ENCODE results near the gene PAM.

Gene PAM

DNA sequence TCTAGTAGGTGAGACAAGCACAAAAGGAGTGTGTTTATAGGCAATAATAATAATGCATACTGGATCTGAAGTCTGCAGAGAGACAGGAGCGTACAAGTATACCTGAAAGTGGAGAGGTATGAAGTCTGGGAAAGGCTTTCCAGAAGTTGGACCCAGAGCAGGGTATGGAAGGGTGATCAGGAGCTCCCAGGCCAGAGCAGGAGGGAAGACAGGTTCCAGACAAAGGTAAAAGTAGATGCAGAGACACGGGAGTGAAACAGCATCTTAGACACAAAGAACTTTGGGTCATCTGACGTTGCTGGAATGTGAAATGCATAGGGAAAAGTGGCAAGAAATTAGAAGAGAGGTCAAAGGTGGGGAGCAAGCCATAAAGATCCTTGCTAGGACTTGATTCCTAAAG lies 175.1 kb downstream of the PAM start:
- no peak overlapping the region for H3K27ac Mint-ChIP-seq
- no peaks in the 10 kb centered on the region for H3K27me3 Mint-ChIP-seq
- H3K9me3 Mint-ChIP-seq = no peaks in the 10 kb centered on the region
- intact Hi-C loops (cut with micrococcal nuclease) = no loop called here
- H3K4me1 Mint-ChIP-seq (ENCODE audit: low read depth) = no peaks in the 10 kb centered on the region
- no peaks in the 10 kb centered on the region for H3K36me3 Mint-ChIP-seq (ENCODE audit: low read depth)
- H3K4me3 Mint-ChIP-seq = no peak overlapping the region

DNA sequence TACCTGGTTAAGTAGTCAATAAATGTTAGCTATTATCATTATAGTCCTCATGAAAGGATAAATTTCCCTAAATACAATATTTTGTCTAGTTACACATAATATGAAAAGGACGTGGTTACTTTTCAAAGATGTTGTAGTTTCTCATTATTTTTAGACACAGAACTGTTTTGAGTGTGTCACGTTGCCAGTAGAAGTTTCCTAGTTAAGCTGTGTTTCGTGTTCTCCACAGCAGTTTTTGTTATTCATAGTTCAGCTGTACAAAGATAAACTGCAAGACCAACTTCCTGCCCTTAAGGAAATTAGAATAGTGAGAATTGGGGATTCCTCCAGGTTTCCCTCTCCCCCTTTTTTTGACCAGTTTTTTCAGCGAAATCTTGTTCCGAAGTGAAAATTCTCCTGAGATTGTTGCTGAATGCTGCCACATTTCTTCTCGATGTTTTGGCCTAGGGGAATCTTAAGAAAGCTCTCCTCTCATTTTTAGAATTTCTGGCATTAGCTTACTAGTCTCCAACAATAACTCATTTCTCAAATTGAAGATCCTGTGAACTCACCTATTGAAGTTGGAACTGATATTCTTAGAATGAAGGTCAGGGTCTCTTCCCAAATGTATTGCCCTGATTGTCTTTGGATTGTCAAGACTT lies 176.1 kb downstream of the PAM start:
- intact Hi-C loops (cut with micrococcal nuclease) = no loop called here
- Mint-ChIP-seq H3K4me3 (no peak overlapping the region), H3K4me1 (ENCODE audit: low read depth) (no peaks in the 10 kb centered on the region), H3K27me3 (no peaks in the 10 kb centered on the region), H3K9me3 (no peaks in the 10 kb centered on the region), H3K36me3 (ENCODE audit: low read depth) (no peaks in the 10 kb centered on the region), H3K27ac (no peak overlapping the region)

DNA sequence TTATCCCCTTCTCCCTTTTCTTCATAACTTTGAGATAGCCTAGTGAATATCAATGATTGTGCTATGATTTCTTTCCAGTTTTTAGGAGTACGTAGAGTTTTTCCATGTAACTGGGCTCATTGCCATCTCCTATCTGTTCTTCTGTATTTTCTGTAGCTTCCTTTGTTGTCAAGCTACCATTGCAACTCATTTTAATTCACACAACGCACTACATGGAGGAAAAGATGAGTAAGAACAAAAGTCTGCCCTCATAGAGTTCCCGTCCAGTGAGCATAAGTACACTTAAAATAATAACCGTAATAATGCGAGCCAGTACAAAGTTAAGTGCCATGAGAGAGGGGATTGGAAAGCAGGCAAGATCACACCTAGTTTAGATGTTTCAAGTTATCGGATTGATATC lies 177.7 kb downstream of the PAM start:
- H3K9me3 Mint-ChIP-seq = no peaks in the 10 kb centered on the region
- no peak overlapping the region for H3K27ac Mint-ChIP-seq
- no peaks in the 10 kb centered on the region for H3K36me3 Mint-ChIP-seq (ENCODE audit: low read depth)
- H3K4me3 Mint-ChIP-seq = no peak overlapping the region
- H3K4me1 Mint-ChIP-seq (ENCODE audit: low read depth) = no peaks in the 10 kb centered on the region
- H3K27me3 Mint-ChIP-seq = no peaks in the 10 kb centered on the region
- intact Hi-C loops (cut with micrococcal nuclease) = no loop called here

DNA sequence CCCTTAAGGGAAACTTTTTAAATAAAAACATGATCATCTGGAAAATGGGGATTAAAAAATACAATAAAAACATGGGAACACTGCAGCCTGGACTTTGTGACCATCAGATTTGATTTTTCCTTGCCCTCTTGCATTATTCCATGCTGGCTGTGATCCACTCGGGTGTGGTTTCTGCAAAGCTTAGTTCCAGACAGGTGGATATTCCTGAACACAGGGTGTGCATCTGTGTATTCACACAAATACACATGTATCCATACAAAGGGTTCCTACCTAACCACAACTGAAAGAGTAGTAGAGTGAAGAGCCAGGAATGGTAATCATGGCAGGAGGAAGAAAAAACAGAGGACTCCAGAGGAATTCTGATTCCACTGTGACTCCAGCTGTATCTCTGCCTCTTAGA lies 178.2 kb downstream of the PAM start:
- Mint-ChIP-seq H3K4me3 (no peak overlapping the region), H3K36me3 (ENCODE audit: low read depth) (no peaks in the 10 kb centered on the region), H3K27ac (no peak overlapping the region), H3K9me3 (no peaks in the 10 kb centered on the region), H3K4me1 (ENCODE audit: low read depth) (no peaks in the 10 kb centered on the region), H3K27me3 (no peaks in the 10 kb centered on the region)
- intact Hi-C loops (cut with micrococcal nuclease) = no loop called here

DNA sequence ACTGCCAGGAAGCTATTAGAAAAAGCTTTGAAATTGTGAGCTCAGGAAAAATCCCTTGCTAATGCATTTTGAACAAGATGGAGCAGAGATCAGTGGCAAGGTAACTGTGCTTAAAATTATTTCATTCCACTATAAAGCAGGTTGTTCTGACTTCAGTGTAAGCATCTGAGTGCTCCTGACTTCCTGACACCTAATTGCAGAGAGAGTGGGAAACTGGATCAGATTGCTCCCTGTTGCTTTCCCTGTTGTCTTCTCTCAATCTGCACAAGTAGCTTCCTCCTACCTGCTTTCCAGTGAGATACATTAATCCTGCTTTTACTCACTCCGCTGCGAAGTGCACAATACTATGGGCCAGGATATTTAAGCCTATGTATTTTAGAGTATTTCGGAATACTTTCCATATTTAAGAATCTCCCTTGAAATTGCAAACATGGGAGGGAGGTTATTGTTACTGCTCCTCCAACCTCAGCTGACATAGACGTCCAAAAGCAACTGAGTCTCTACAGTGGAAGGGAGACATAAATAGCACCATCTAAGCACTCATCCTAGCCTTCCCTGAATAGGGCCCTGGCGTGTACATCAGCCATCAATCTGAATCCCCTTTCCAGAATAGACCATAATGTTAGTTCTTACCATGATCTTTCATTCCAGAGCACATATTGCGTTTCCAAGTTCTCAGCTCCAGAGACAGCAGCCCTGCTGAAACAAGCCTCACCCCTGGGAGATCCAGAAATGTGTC lies 178.8 kb downstream of the PAM start:
- intact Hi-C loops (cut with micrococcal nuclease) = no loop called here
- Mint-ChIP-seq H3K4me1 (ENCODE audit: low read depth) (no peaks in the 10 kb centered on the region), H3K9me3 (no peaks in the 10 kb centered on the region), H3K27me3 (no peaks in the 10 kb centered on the region), H3K27ac (no peak overlapping the region), H3K4me3 (no peak overlapping the region), H3K36me3 (ENCODE audit: low read depth) (no peaks in the 10 kb centered on the region)

DNA sequence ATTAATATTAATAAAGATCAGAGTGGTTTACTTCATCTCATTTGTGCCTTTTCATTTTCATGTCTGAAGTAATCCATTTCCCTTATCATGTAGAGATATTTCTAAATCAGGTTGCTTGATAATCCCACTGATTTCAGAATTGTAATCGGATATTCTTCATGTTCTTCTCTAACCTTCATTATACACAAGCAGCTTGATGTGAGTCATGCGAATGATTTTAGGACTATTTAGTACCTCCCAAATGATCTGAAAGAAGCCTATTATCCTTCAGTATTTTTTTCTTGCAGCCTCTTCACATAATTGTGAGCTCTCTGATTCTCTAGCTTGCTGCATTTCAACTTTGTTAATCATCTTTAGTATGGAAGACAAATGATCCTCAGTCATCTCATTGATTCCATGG lies 182.8 kb downstream of the PAM start:
- no peaks in the 10 kb centered on the region for H3K9me3 Mint-ChIP-seq
- no peaks in the 10 kb centered on the region for H3K27me3 Mint-ChIP-seq
- no peak overlapping the region for H3K4me3 Mint-ChIP-seq
- no peaks in the 10 kb centered on the region for H3K4me1 Mint-ChIP-seq (ENCODE audit: low read depth)
- intact Hi-C loops (cut with micrococcal nuclease) = no loop called here
- H3K36me3 Mint-ChIP-seq (ENCODE audit: low read depth) = no peaks in the 10 kb centered on the region
- no peak overlapping the region for H3K27ac Mint-ChIP-seq

DNA sequence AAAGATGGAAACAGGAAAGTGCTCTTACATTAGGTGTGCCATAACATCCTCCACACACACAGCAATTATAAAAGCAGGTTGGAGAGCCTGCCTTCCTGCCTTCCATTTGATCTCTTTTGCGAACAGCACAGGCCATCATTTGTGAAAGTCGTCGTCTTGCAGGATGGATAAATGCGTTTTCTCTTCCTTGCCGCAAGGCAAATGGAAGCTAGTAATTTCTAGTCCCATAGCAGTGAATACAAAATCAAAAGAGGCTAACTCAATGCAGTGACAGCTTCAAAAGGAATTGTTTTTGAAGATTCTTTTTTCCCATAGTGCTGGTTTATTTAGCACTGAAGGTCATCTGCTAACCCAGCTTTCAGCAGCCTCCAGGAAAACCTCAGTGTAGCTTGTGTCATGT lies 186.0 kb downstream of the PAM start:
- H3K27me3 Mint-ChIP-seq = no peaks in the 10 kb centered on the region
- H3K36me3 Mint-ChIP-seq (ENCODE audit: low read depth) = no peaks in the 10 kb centered on the region
- H3K4me1 Mint-ChIP-seq (ENCODE audit: low read depth) = no peaks in the 10 kb centered on the region
- no peak overlapping the region for H3K27ac Mint-ChIP-seq
- intact Hi-C loops (cut with micrococcal nuclease) = no loop called here
- no peak overlapping the region for H3K4me3 Mint-ChIP-seq
- no peaks in the 10 kb centered on the region for H3K9me3 Mint-ChIP-seq

DNA sequence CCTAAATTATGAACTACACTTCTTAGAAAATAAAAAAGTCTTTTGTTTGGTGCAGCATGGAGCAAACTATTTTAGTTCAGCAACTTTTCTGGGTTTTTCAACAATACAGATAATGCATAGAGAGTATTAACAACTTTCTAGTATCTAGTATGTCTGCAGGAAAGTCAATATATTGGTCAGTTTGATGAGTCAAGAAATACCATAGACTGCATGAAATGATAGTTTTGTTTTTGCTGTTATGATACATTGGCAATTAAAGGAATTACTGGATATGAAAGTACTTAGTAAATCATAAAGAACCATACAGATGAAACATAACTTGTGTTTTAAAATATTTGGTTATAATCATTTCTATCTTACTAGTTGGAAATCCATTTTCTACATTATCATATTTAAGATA lies 191.3 kb downstream of the PAM start:
- no peak overlapping the region for H3K27ac Mint-ChIP-seq

DNA sequence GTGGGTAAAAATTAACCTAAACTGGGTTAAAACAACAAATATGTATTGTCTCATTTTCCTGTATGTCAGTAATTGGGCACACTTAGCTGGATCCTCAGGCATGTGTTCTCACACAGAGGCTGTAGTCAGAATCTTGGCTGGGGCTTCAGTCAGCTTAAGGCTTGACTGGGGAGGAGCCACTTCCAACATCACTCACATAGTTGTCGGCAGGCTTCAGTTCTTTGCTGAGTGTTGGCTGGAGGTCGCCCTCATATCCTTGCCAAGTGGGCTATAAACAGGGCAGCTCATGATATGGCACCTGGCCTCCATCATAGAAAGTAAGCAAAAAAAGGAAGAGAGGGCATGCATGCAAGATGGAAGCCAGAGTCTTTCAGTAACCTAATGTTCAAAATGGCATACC lies 191.9 kb downstream of the PAM start:
- intact Hi-C loops (cut with micrococcal nuclease) = no loop called here
- H3K27me3 Mint-ChIP-seq = no peaks in the 10 kb centered on the region
- no peak overlapping the region for H3K4me3 Mint-ChIP-seq
- H3K27ac Mint-ChIP-seq = no peak overlapping the region
- no peaks in the 10 kb centered on the region for H3K36me3 Mint-ChIP-seq (ENCODE audit: low read depth)
- H3K4me1 Mint-ChIP-seq (ENCODE audit: low read depth) = no peaks in the 10 kb centered on the region
- H3K9me3 Mint-ChIP-seq = no peaks in the 10 kb centered on the region

More for the DNA sequence above, 191.3 kb downstream of the PAM start:
- intact Hi-C loops (cut with micrococcal nuclease) = no loop called here
- H3K9me3 Mint-ChIP-seq = no peaks in the 10 kb centered on the region
- H3K4me3 Mint-ChIP-seq = no peak overlapping the region
- no peaks in the 10 kb centered on the region for H3K36me3 Mint-ChIP-seq (ENCODE audit: low read depth)
- H3K27me3 Mint-ChIP-seq = no peaks in the 10 kb centered on the region
- H3K4me1 Mint-ChIP-seq (ENCODE audit: low read depth) = no peaks in the 10 kb centered on the region

DNA sequence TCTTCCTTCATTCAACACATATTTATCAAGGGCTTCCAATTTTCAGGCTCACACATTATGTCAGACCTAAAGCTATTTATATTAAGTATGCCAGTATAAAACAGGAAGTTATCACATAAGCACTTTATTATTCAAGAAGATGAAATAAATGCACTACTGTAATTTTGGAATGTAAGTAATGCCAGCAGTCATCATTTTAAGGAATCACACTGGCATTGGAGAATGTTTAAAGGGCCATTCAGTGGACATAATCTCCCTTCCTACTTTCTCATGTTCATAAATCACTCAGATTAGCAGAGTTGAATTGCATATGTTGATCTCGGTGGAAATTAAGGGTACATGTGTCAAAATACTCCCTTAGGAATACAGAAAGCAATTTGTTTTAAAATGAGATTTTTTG lies 200.4 kb downstream of the PAM start:
- intact Hi-C loops (cut with micrococcal nuclease) = no loop called here
- Mint-ChIP-seq H3K4me3 (no peak overlapping the region), H3K27ac (no peak overlapping the region), H3K36me3 (ENCODE audit: low read depth) (no peaks in the 10 kb centered on the region), H3K27me3 (no peaks in the 10 kb centered on the region), H3K4me1 (ENCODE audit: low read depth) (no peaks in the 10 kb centered on the region), H3K9me3 (no peaks in the 10 kb centered on the region)

DNA sequence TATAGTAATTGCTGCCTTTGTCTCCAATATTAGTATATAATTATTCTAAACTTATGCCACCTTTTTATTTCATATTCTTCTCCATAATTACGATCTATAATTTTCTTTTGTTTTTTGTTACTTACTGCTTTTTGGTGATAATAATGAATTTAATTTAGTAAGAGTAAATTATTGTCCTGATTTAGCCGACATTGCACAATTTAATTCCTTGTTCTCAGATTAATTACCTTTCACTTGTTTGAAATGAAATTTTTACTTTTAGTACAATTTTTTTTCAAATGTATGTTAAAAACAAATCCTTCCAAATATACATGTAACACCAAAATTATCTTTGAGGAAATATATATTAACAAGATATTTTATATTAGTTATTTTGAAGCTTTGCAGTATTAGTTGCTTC lies 201.5 kb downstream of the PAM start:
- Mint-ChIP-seq H3K36me3 (ENCODE audit: low read depth) (no peaks in the 10 kb centered on the region), H3K4me3 (no peak overlapping the region), H3K27ac (no peak overlapping the region), H3K4me1 (ENCODE audit: low read depth) (no peaks in the 10 kb centered on the region), H3K9me3 (no peaks in the 10 kb centered on the region), H3K27me3 (no peaks in the 10 kb centered on the region)
- intact Hi-C loops (cut with micrococcal nuclease) = no loop called here

DNA sequence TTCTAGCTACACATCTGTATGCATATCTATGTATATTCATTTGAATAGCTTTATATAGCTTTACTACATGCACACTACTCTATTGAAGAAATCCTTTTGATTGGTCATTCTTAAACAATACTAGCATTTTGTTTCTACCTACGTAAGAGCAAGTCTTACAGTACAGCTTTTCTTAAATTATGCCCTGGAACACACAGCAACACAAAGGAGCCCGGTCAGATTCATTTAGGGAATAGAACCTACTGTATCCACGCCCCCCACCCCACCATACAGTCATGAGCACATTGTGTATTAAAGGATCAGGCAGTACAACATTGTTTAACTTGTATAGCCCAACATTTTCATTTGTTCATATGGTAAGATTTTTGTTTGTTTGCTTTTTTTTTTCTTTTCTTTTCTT lies 202.0 kb downstream of the PAM start:
- no peaks in the 10 kb centered on the region for H3K36me3 Mint-ChIP-seq (ENCODE audit: low read depth)
- intact Hi-C loops (cut with micrococcal nuclease) = no loop called here
- no peak overlapping the region for H3K4me3 Mint-ChIP-seq
- no peaks in the 10 kb centered on the region for H3K27me3 Mint-ChIP-seq
- no peaks in the 10 kb centered on the region for H3K4me1 Mint-ChIP-seq (ENCODE audit: low read depth)
- no peaks in the 10 kb centered on the region for H3K9me3 Mint-ChIP-seq
- no peak overlapping the region for H3K27ac Mint-ChIP-seq

DNA sequence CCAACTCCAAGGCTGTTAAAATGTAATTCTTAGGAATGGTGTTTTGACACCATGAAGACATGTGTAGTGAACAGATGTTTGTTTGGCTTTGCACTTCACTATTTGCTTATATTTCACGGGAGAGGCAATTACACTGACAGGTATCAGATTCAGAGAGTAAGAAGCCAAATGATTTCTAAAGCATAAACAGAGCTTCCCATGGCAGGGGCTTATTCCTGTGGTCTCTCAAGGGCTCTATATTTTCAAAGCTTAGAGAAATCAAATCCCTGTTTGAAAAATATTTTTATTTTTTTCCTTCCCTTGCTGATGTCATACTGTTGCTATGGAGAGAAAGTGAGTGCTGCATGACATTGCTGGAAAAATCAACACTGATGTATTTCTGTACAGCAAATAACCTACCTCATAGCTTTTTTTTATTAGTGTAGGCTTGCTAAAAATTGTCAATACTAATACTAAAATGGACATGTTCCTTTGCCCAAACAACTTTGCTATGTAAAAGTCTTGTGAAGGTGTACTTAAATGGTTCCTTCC lies 203.4 kb downstream of the PAM start:
- H3K27me3 Mint-ChIP-seq = no peaks in the 10 kb centered on the region
- H3K4me1 Mint-ChIP-seq (ENCODE audit: low read depth) = no peaks in the 10 kb centered on the region
- intact Hi-C loops (cut with micrococcal nuclease) = no loop called here

DNA sequence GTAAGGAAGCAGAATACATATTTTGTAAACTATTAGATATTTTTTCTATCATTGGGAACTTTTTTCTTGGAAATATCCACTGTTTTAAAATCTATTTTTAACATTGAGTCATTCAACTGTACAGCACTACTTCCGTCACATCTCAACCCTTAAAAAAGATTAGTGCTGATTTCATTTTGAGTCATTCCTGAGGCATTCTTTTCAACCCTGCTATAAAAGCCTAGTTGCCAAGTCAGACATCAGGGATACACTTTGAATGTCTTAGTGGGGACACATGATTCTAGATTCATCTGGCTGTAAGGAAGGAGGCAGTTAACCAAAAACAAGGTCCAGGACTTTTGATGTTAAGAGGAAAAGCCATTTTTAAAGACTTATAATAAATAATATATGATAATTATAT lies 203.9 kb downstream of the PAM start:
- no peak overlapping the region for H3K27ac Mint-ChIP-seq
- intact Hi-C loops (cut with micrococcal nuclease) = no loop called here
- no peaks in the 10 kb centered on the region for H3K9me3 Mint-ChIP-seq
- H3K4me1 Mint-ChIP-seq (ENCODE audit: low read depth) = no peaks in the 10 kb centered on the region
- no peak overlapping the region for H3K4me3 Mint-ChIP-seq
- no peaks in the 10 kb centered on the region for H3K36me3 Mint-ChIP-seq (ENCODE audit: low read depth)
- H3K27me3 Mint-ChIP-seq = no peaks in the 10 kb centered on the region

More for the DNA sequence above, 203.4 kb downstream of the PAM start:
- H3K27ac Mint-ChIP-seq = no peak overlapping the region
- no peaks in the 10 kb centered on the region for H3K9me3 Mint-ChIP-seq
- no peak overlapping the region for H3K4me3 Mint-ChIP-seq
- no peaks in the 10 kb centered on the region for H3K36me3 Mint-ChIP-seq (ENCODE audit: low read depth)

DNA sequence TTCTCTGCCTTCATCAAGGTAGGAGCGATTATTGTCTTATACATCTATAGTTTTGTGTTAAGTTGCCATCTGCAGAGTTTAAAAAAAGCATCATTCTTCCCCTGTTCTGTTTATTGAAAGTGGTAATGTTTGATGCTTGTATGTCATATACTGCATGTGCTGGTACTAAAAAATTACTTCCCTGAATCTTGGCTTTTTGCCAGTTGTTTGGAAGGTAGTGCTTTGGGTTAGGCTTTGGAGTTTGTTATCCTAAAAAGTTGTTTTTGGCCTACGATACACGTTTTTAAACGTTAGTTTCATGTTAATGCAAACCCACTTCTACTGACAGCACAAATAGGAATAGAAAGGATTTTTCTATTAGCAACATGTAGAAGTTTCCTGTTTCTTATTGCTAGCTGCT lies 206.6 kb downstream of the PAM start:
- no peak overlapping the region for H3K4me3 Mint-ChIP-seq
- intact Hi-C loops (cut with micrococcal nuclease) = no loop called here
- no peaks in the 10 kb centered on the region for H3K9me3 Mint-ChIP-seq
- H3K4me1 Mint-ChIP-seq (ENCODE audit: low read depth) = no peaks in the 10 kb centered on the region
- H3K36me3 Mint-ChIP-seq (ENCODE audit: low read depth) = no peaks in the 10 kb centered on the region
- H3K27me3 Mint-ChIP-seq = no peaks in the 10 kb centered on the region
- no peak overlapping the region for H3K27ac Mint-ChIP-seq

Data from dendritic cell treated with granulocyte-macrophage colony-stimulating factor and Interleukin-4, amounts not matched to agents 40 ng/mL and 50 ng/mL, for 4 days (primary cell).